CD4-positive, alpha-beta T cell treated with Interferon alpha-2 for 1 hour (primary cell): ENCODE measurements around the gene DLGAP3.
"Not testable (repeated sequence)": the region's sequence is repeated elsewhere in the genome, so short reads cannot be mapped to it uniquely, and the experiment has no call there.

Experiments used
- DNase-seq, 2 donors: peaks; one replicate each; pipeline ENCODE4 v3.0.0-alpha.2; 2020 to 2022

DLGAP3 gene

GRCh38 chr1:34827341-34827941, 102.0 kb downstream of the DLGAP3 start:
- no peak for DNase-seq

- no peak for DNase-seq
Measured at GRCh38 chr1:34825455-34826091, 103.9 kb downstream of the DLGAP3 start.

- DNase-seq: no peak
Measured at GRCh38 chr1:34824817-34825454, 104.5 kb downstream of the DLGAP3 start.

GRCh38 chr1:34822202-34822601, 107.2 kb downstream of the DLGAP3 start:
- no peak for DNase-seq

GRCh38 chr1:34818862-34819261, 110.6 kb downstream of the DLGAP3 start:
- DNase-seq: not testable (repeated sequence)

- no peak for DNase-seq
Measured at GRCh38 chr1:34816778-34817177, 112.7 kb downstream of the DLGAP3 start.

GRCh38 chr1:34816332-34816731, 113.1 kb downstream of the DLGAP3 start:
- no peak for DNase-seq
